Measurements from ENCODE around the gene RFK.
A peak's percentile ranks its signal among the peaks of the same experiment; 100 is the strongest.
"Not testable (repeated sequence)": the region's sequence is repeated elsewhere in the genome, so short reads cannot be mapped to it uniquely, and the experiment has no call there.

RFK gene

DNA sequence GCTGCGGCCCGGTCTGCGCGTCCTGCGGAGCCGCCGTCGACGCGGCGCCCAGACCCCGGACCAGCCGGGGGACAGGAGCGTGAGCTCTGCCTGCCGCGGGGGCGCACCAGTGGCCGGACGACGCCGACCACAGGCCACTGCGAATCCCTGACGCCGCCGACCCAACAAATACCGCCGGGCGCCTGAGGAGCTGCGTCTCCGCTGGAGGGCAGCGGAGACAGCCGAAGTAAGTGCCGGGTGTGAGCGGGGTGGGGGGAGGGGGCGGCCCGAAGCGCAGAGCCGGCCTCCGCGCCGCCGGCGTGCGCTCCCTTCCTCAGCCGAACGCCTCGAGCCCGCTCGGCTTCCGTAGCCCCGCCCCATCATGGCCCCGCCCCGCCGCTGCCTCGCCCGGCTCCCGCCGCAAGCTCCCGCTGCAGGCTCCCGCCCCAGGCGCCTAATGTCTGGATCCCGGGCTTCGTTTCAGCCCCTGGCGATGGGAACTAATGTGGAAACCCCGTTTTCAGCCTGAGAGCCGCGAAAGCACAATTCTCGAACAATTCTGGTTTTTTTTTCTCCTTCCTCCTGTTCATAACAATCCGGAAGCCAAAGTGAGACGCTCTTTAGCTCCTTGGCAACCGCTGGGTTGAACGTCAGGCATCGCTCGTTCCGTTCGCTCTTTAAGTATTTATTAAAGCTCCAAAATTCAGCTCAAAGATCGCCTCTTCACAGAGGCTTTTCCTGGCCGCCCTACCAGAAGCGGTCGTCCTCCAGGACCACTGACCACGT, at the start of gene RFK:
RFK (minus strand) TSS at position 232 of the 765 bp plus-strand sequence. CDS start 255 bp downstream, outside the sequence.
- no peaks in the 10 kb centered on the region for H3K27me3 ChIP-seq (replicated peaks; ENCODE audit: control insufficient read depth, insufficient read depth, low read length)
- TF ChIP-seq, protein P1, sequence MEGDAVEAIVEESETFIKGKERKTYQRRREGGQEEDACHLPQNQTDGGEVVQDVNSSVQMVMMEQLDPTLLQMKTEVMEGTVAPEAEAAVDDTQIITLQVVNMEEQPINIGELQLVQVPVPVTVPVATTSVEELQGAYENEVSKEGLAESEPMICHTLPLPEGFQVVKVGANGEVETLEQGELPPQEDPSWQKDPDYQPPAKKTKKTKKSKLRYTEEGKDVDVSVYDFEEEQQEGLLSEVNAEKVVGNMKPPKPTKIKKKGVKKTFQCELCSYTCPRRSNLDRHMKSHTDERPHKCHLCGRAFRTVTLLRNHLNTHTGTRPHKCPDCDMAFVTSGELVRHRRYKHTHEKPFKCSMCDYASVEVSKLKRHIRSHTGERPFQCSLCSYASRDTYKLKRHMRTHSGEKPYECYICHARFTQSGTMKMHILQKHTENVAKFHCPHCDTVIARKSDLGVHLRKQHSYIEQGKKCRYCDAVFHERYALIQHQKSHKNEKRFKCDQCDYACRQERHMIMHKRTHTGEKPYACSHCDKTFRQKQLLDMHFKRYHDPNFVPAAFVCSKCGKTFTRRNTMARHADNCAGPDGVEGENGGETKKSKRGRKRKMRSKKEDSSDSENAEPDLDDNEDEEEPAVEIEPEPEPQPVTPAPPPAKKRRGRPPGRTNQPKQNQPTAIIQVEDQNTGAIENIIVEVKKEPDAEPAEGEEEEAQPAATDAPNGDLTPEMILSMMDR (IDR thresholded peaks at IDR 0.05; ENCODE audit: insufficient read depth, low read length, poor library complexity, severe bottlenecking), result peak; percentile 46
- H3K36me3 ChIP-seq (ENCODE audit: control insufficient read depth, insufficient read depth, low read length), result no peaks in the 10 kb centered on the region
- peak; percentile 97 for DNase-seq (ENCODE audit: extremely low read depth, insufficient read length)
- H3K4me3 ChIP-seq (replicated peaks; ENCODE audit: low read depth, low read length), result peak within 1 kb of the TSS; percentile 94

DNA sequence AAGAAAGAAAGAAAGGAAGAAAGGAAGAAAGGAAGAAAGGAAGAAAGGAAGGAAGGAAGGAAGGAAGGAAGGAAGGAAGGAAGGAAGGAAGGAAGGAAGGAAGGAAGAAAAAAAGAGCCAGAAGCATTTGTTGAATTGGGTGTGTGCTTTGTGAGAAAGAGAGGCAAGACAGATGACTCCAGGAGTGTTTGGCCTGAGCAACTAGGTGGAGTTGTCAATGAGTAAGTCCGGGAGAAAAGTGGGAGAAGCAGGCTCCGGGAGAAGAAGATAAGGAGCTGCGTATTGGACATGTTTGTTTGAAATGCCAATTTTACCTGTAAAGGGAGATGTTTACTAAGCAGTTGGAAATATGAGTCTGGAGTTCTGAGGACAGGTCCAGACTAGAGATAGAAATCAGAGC, 49.7 kb upstream of the RFK start:
- TF ChIP-seq, protein P1 (IDR thresholded peaks at IDR 0.05; ENCODE audit: insufficient read depth, low read length, poor library complexity, severe bottlenecking), result no peak
- no peaks in the 10 kb centered on the region for H3K27me3 ChIP-seq (replicated peaks; ENCODE audit: control insufficient read depth, insufficient read depth, low read length)
- no peak overlapping the region for H3K4me3 ChIP-seq (replicated peaks; ENCODE audit: low read depth, low read length)
- DNase-seq (ENCODE audit: extremely low read depth, insufficient read length), result no peak
- no peaks in the 10 kb centered on the region for H3K36me3 ChIP-seq (ENCODE audit: control insufficient read depth, insufficient read depth, low read length)

DNA sequence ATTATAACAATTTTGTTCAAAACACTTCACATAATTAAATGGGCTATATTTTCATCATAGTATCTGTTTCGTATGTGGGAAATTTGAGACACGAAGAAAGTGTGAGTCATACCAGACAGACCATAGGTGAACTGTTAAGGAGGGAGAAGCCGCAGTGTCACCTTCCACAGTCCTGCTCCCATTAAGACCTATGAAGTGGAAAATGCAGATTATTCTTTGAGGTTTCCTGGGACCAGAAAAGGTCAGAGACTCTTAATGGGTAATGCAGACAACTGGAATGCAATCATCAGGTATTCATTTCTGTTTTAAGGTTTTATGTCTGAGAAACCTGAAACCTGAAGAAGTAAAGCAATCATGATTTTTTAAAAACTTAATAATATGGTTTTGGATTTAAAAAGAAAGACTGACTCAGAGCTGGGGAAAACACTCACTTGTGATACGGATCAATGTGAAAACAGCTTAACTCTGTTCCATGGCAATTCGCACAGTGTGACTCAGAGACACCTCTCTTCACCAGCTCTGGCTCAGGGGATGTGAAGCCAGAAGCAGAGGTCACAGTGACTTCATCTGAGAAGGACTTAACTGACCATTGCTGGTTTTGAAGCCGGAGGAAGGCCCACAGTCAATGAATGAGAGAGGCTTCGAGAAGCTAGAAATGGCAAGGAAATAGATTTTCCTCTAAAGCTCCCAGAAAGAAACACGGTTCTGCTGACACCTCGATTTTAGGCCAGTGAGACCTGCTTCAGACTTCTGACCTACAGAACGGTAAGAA, 47.5 kb upstream of the RFK start:
- peak; percentile 63 for DNase-seq (ENCODE audit: extremely low read depth, insufficient read length)
- Histone ChIP-seq H3K27me3 (replicated peaks; ENCODE audit: control insufficient read depth, insufficient read depth, low read length) (no peaks in the 10 kb centered on the region), H3K4me3 (replicated peaks; ENCODE audit: low read depth, low read length) (no peak overlapping the region), H3K36me3 (ENCODE audit: control insufficient read depth, insufficient read depth, low read length) (no peaks in the 10 kb centered on the region)
- TF ChIP-seq, protein P1 (IDR thresholded peaks at IDR 0.05; ENCODE audit: insufficient read depth, low read length, poor library complexity, severe bottlenecking), result no peak

DNA sequence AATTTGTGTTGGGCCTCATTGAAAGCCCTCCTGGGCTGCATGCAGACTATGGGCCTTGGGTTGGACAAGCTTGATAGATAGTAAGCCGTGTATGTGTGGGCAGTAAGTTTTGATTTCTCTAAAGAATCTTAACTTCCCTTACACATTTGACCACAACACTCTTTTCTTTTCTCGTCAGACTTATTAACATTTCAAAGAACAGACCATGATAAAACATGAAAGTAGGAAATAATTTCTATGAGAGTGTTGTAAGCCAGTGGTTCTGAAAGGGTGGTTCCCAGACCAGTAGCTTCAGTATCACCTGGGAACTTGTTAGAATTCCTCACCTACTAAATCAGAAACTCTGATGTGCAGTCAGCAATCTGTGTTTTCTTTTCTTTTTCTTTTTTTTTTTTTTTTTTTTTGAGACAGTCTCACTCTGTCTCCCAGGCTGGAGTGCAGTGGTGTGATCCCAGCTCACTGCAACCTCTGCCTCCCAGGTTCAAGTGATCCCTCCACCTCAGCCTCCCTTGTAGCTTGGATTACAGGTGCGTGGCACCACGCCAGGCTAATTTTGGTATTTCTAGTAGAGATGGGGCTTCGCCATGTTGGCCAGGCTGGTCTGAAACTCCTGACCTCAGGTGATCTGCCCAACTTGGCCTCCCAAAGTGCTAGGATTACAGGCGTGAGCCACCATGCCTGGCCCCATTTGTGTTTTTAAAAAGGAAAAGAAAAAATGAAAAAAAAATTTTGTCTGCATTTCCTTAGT, 44.8 kb upstream of the RFK start:
- Histone ChIP-seq H3K27me3 (replicated peaks; ENCODE audit: control insufficient read depth, insufficient read depth, low read length) (no peaks in the 10 kb centered on the region), H3K4me3 (replicated peaks; ENCODE audit: low read depth, low read length) (no peak overlapping the region), H3K36me3 (ENCODE audit: control insufficient read depth, insufficient read depth, low read length) (no peaks in the 10 kb centered on the region)
- TF ChIP-seq, protein P1 (IDR thresholded peaks at IDR 0.05; ENCODE audit: insufficient read depth, low read length, poor library complexity, severe bottlenecking), result no peak
- DNase-seq (ENCODE audit: extremely low read depth, insufficient read length), result peak; percentile 75

DNA sequence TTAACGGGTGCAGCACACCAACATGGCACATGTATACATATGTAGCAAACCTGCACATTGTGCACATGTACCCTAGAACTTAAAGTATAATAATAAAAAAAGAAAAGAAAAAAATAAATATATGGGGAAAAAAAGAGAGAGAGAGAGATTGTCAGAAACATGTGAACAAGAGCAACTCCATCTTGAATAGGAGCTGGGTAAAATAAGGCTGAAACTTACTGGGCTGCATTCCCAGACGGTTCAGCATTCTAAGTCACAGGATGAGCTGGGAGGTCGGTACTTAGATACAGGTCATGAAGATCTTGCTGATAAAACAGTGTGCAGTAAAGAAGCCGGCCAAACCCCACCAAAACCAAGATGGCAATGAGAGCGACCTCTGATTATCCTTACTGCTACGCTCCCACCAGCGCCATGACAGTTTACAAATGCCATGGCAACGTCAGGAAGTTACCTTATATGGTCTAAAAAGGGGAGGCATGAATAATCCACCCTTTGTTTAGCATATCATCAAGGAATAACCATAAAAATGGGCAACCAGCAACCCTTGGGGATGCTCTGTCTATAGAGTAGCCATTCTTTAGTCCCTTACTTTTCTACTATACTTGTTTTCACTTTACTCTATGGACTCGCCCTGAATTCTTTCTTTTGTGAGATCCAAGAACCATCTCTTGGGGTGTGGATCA, 42.9 kb upstream of the RFK start:
- H3K4me3 ChIP-seq (replicated peaks; ENCODE audit: low read depth, low read length); DNase-seq (ENCODE audit: extremely low read depth, insufficient read length); H3K36me3 ChIP-seq (ENCODE audit: control insufficient read depth, insufficient read depth, low read length): not testable (repeated sequence)

DNA sequence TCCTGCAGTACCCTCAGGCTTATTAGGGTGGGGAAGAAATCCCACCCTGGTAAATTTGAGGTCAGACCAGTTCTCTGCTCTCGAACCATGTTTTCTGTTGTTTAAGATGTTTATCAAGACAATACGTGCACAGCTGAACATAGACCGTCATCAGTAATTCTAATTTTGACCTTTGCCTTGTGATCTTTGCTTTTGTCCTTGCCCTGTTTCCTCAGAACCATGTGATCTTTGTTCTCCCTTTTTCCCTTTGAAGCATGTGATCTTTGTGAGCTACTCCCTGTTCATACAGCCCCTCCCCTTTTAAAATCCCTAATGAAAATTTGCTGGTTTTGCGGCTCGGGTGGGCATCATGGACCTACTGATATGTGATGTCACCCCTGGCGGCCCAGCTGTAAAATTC, 40.7 kb upstream of the RFK start:
- H3K36me3 ChIP-seq (ENCODE audit: control insufficient read depth, insufficient read depth, low read length); H3K4me3 ChIP-seq (replicated peaks; ENCODE audit: low read depth, low read length); DNase-seq (ENCODE audit: extremely low read depth, insufficient read length); H3K27me3 ChIP-seq (replicated peaks; ENCODE audit: control insufficient read depth, insufficient read depth, low read length): not testable (repeated sequence)

More for the DNA sequence above, 42.9 kb upstream of the RFK start:
- H3K27me3 ChIP-seq (replicated peaks; ENCODE audit: control insufficient read depth, insufficient read depth, low read length), result not testable (repeated sequence)
